Measurements from ENCODE around the gene RPL9.

DNA sequence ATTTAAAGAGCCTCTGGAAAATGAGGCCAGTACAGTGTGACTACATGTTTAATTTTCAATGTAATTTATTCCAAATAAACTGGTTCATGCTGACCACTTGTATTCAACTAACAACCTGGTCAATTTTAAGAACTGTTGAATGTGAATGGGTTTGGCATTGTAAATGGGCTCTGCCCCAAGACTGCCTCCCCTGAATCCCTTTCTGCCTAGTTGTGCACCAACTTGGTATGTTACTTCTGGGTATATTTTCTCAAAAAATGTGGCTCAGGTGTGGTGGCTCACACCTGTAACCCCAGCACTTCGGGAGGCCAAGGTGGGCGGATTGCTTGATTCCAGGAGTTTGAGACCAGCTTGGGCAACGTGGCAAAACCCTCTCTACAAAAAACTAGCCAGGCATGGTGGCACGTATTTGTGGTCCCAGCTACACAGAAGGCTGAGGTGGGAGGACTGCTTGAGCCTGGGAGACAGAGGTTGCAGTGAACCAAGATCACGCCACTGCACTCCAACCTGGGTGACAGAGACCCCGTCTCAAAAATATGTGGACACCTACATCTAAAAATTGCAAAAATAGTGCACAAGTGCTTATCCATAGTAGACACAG lies 7.2 kb downstream of the RPL9 start:
- TF ChIP-seq, protein P1, sequence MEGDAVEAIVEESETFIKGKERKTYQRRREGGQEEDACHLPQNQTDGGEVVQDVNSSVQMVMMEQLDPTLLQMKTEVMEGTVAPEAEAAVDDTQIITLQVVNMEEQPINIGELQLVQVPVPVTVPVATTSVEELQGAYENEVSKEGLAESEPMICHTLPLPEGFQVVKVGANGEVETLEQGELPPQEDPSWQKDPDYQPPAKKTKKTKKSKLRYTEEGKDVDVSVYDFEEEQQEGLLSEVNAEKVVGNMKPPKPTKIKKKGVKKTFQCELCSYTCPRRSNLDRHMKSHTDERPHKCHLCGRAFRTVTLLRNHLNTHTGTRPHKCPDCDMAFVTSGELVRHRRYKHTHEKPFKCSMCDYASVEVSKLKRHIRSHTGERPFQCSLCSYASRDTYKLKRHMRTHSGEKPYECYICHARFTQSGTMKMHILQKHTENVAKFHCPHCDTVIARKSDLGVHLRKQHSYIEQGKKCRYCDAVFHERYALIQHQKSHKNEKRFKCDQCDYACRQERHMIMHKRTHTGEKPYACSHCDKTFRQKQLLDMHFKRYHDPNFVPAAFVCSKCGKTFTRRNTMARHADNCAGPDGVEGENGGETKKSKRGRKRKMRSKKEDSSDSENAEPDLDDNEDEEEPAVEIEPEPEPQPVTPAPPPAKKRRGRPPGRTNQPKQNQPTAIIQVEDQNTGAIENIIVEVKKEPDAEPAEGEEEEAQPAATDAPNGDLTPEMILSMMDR (IDR thresholded peaks at IDR 0.05) = no peak
- no peak for TF ChIP-seq POLR2A (IDR thresholded peaks at IDR 0.05)
